Caco-2 (cell line): ENCODE measurements around the gene SOX6. TPM values are rescaled to one million over a fixed set of nuclear protein-coding genes. Genes with fewer than 3 reads are reported as not detected.

Experiments used
- BruUV-seq: library from RNA; stranded (reverse); fragments of 400-500 nt; replicated peaks from 2 replicates; lab custom pipeline; 2021; lab: Mats Ljungman, UMichigan
- CTCF ChIA-PET: fragments of 300-600 bp; sonication (Branson Sonifier 250); formaldehyde crosslinking; loops from one replicate; lab custom pipeline; 2022; ENCODE audit warnings: antibody characterized with exemption; lab: Charles Lee
- POLR2A ChIA-PET: fragments of 300-600 bp; sonication (Branson Sonifier 250); formaldehyde crosslinking; loops from one replicate; lab custom pipeline; 2022; ENCODE audit warnings: antibody characterized with exemption; lab: Charles Lee
- DNase-seq, 2 experiments: peaks; one replicate each; pipeline versions ENCODE4 v3.0.0 to v3.0.0-alpha.2; 2020 to 2022
- H3K27me3 ChIP-seq: replicated peaks from 2 replicates; pipeline ENCODE4 v1.6.0; 2011; ENCODE audit warnings: low read length; ENCODE audit not compliant: control insufficient read depth, insufficient read depth
- H3K36me3 ChIP-seq: 2 replicates; pipeline ENCODE4 v1.5.1; 2011; ENCODE audit warnings: low read length; ENCODE audit not compliant: control insufficient read depth, insufficient read depth
- H3K4me1 ChIP-seq: fragments of 250-450 bp; sonication (Bioruptor Pico); 2 replicates; pipeline ENCODE4 v1.5.1; 2020; ENCODE audit warnings: mild to moderate bottlenecking
- H3K4me3 ChIP-seq: 2 replicates; pipeline ENCODE4 v1.5.1; 2011; ENCODE audit warnings: low read depth, mild to moderate bottlenecking, control low read depth, low read length
- H3K9me3 ChIP-seq: fragments of 250-450 bp; sonication (Bioruptor Pico); 2 replicates; pipeline ENCODE4 v1.5.1; 2020; ENCODE audit warnings: mild to moderate bottlenecking, moderate library complexity
- H3K27ac Mint-ChIP-seq: one replicate; pipeline ENCODE4 v1.8.0; 2022; ENCODE audit warnings: mixed read lengths; ENCODE audit not compliant: unreplicated experiment
- H3K27me3 Mint-ChIP-seq: one replicate; pipeline ENCODE4 v1.8.0; 2022; ENCODE audit warnings: mixed read lengths; ENCODE audit not compliant: insufficient read depth, unreplicated experiment
- H3K36me3 Mint-ChIP-seq: one replicate; pipeline ENCODE4 v1.8.0; 2022; ENCODE audit warnings: mild to moderate bottlenecking, mixed read lengths; ENCODE audit not compliant: insufficient read depth, unreplicated experiment
- H3K4me1 Mint-ChIP-seq: one replicate; pipeline ENCODE4 v1.8.0; 2022; ENCODE audit warnings: low read depth, mixed read lengths; ENCODE audit not compliant: unreplicated experiment
- H3K4me3 Mint-ChIP-seq: one replicate; pipeline ENCODE4 v1.8.0; 2022; ENCODE audit warnings: mild to moderate bottlenecking, moderate library complexity, mixed read lengths; ENCODE audit not compliant: unreplicated experiment
- H3K9me3 Mint-ChIP-seq: one replicate; pipeline ENCODE4 v1.8.0; 2022; ENCODE audit warnings: mixed read lengths; ENCODE audit not compliant: unreplicated experiment
- CTCF ChIP-seq, 2 experiments: fragments of 200-600 bp in 1 of 2; IDR thresholded peaks; 1 replicate in 1 of 2; 2 replicates in 1 of 2; pipeline versions ENCODE4 v1.5.1 to v1.8.0; 2011 to 2022; ENCODE audit warnings: antibody characterized with exemption in 1 of 2, control low read depth in 1 of 2, inconsistent platforms in 1 of 2, low read depth in 1 of 2, low read length in 1 of 2, mild to moderate bottlenecking in 1 of 2, moderate library complexity in 1 of 2; ENCODE audit not compliant: insufficient read depth in 1 of 2, severe bottlenecking in 1 of 2, unreplicated experiment in 1 of 2
- intact Hi-C: fragments of 100-400 bp; cut with micrococcal nuclease; formaldehyde crosslinking; loops from one replicate; pipeline ENCODE4 v1.10.0; 2022; ENCODE audit not compliant: unreplicated experiment
- total RNA-seq: library from RNA; stranded (reverse); gene quantifications from 2 replicates; pipeline ENCODE4 v1.2.3, GENCODE V29; 2022

Gene SOX6
- total RNA-seq, 1 experiment from 2014 or later, result 10.8 TPM

DNA sequence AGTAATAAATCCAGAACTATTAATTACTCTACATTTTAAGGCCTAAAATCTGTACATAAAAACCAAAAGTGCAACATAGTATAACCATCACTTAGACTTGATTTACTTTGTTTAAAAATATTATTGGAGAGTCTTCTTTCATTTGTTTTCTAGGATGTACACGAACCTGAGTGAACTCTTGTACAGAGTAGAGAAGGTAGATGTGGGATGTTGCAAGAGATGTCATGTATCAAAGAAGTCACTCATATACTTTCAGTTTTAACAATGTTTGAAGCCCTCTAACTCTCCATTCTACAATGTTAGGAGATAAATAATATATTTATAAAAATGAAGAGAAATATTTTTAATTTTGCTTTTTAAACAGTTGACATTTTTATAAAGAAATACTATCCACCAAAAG, 38.6 kb downstream of the SOX6 start:
- H3K27me3 ChIP-seq, result no peaks in the 10 kb centered on the region
- no peaks in the 10 kb centered on the region for H3K36me3 ChIP-seq
- intact Hi-C loops, result no loop called here
- H3K4me3 ChIP-seq, result no peak overlapping the region
- Mint-ChIP-seq H3K27ac (no peak overlapping the region), H3K27me3 (no peaks in the 10 kb centered on the region), H3K4me1 (no peaks in the 10 kb centered on the region), H3K4me3 (no peak overlapping the region), H3K36me3 (no peaks in the 10 kb centered on the region), H3K9me3 (no peaks in the 10 kb centered on the region)
- H3K4me1 ChIP-seq, result no peaks in the 10 kb centered on the region
- POLR2A ChIA-PET, result no interaction called here
- H3K9me3 ChIP-seq, result no peaks in the 10 kb centered on the region
- no peak for TF ChIP-seq CTCF (IDR thresholded peaks at IDR 0.05; ENCODE audit: insufficient read depth in 1 of 2, low read depth in 1 of 2, low read length in 1 of 2, severe bottlenecking in 1 of 2, unreplicated experiment in 1 of 2)
- no peak for DNase-seq
- CTCF ChIA-PET, result no interaction called here
- no TSS peak for BruUV-seq

- POLR2A ChIA-PET, result no interaction called here
- Histone ChIP-seq H3K4me3 (no peak overlapping the region), H3K4me1 (no peaks in the 10 kb centered on the region), H3K36me3 (no peaks in the 10 kb centered on the region), H3K27me3 (no peaks in the 10 kb centered on the region), H3K9me3 (no peaks in the 10 kb centered on the region)
- intact Hi-C loops, result no loop called here
- Mint-ChIP-seq H3K4me1 (peaks cover 2% of the 10 kb centered on the region), H3K9me3 (no peaks in the 10 kb centered on the region), H3K4me3 (no peak overlapping the region), H3K27ac (no peak overlapping the region), H3K27me3 (no peaks in the 10 kb centered on the region), H3K36me3 (no peaks in the 10 kb centered on the region)
- CTCF ChIA-PET, result no interaction called here
- no peak for TF ChIP-seq CTCF (IDR thresholded peaks at IDR 0.05; ENCODE audit: insufficient read depth in 1 of 2, low read depth in 1 of 2, low read length in 1 of 2, severe bottlenecking in 1 of 2, unreplicated experiment in 1 of 2)
- no peak for DNase-seq
- BruUV-seq, result no TSS peak
Observed at GRCh38 chr11:16313846-16314245, 42.5 kb downstream of the SOX6 start.

DNA sequence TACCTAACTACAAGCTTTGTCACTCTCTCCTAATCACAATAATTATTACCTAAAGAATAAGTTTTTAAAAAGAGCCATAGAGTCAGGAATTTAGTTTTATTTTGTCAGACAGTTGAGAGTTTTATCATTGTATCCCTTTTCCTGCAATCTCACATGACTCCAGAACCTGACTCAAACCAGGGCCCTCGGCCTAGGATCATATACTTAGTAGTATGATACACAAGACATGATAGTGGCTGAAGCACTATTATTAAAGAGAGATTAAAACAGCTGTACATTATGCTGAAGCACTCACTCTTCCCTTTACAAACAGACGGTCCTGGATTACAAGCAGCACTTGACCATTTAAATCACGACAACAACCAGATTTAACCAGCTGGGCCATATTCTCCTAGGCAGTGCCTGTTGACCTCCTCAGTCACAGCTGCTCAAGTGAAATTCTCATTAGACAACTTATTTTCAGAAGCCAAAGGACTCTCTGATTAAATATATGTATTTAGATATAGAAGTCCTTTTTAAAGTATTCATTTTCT, 44.0 kb downstream of the SOX6 start:
- H3K9me3 Mint-ChIP-seq, result no peaks in the 10 kb centered on the region
- DNase-seq, result no peak
- ChIA-PET POLR2A (no interaction called here), CTCF (no interaction called here)
- no peaks in the 10 kb centered on the region for H3K27me3 Mint-ChIP-seq
- no peak overlapping the region for H3K4me3 Mint-ChIP-seq
- Histone ChIP-seq H3K4me3 (no peak overlapping the region), H3K27me3 (no peaks in the 10 kb centered on the region), H3K36me3 (no peaks in the 10 kb centered on the region), H3K9me3 (no peaks in the 10 kb centered on the region), H3K4me1 (peaks cover 3% of the 10 kb centered on the region; the same call in 1 of the 2 replicates)
- peaks cover 8% of the 10 kb centered on the region for H3K4me1 Mint-ChIP-seq
- BruUV-seq, result no TSS peak
- TF ChIP-seq CTCF (IDR thresholded peaks at IDR 0.05; ENCODE audit: insufficient read depth in 1 of 2, low read depth in 1 of 2, low read length in 1 of 2, severe bottlenecking in 1 of 2, unreplicated experiment in 1 of 2), result no peak
- no peak overlapping the region for H3K27ac Mint-ChIP-seq
- intact Hi-C loops, result no loop called here
- H3K36me3 Mint-ChIP-seq, result no peaks in the 10 kb centered on the region
